GM23248 (cell line): ENCODE measurements around the gene POM121.
"Not testable (repeated sequence)": the region's sequence is repeated elsewhere in the genome, so short reads cannot be mapped to it uniquely, and the experiment has no call there.

Experiments
- EZH2 ChIP-seq: fragments of 200-600 bp; sonication (generic); IDR thresholded peaks from 2 replicates; pipeline ENCODE4 v1.6.1; 2018; ENCODE audit warnings: antibody characterized with exemption, mild to moderate bottlenecking; ENCODE audit not compliant: insufficient read depth, poor library complexity, severe bottlenecking
- EZH2phosphoT487 ChIP-seq: fragments of 200-600 bp; sonication (generic); IDR thresholded peaks from 2 replicates; pipeline ENCODE4 v1.6.1; 2018; ENCODE audit warnings: antibody characterized with exemption, moderate library complexity, mild to moderate bottlenecking, low read depth; ENCODE audit not compliant: insufficient read depth

GRCh38 chr7:72971505-72971904, 46.6 kb downstream of the POM121 start:
- not testable (repeated sequence) for TF ChIP-seq EZH2, EZH2phosphoT487
